DND-41 (cell line): ENCODE data around the gene IGSF9B.

Experiments
- ATAC-seq: fragments of 200-7000 bp; cut with Tn5 transposase; 3 replicates; pipeline ENCODE4 v1.9.1; 2021; ENCODE audit warnings: low read depth; ENCODE audit not compliant: insufficient read depth
- DNase-seq: peaks from one replicate; pipeline ENCODE4 v3.0.0-alpha.2; 2020
- H2AFZ ChIP-seq: 2 replicates; pipeline ENCODE4 v1.6.0; 2012; ENCODE audit warnings: low read depth, low read length
- H3K27ac ChIP-seq: 2 replicates; pipeline ENCODE4 v1.5.1; 2012; ENCODE audit warnings: low read length, inconsistent platforms
- H3K27me3 ChIP-seq: fragments of 200-600 bp; sonication (generic); 2 replicates; pipeline ENCODE4 v1.6.0; 2012; ENCODE audit warnings: low read length, mild to moderate bottlenecking, inconsistent platforms; ENCODE audit not compliant: insufficient read depth, poor library complexity
- H3K36me3 ChIP-seq: 2 replicates; pipeline ENCODE4 v1.5.1; 2012; ENCODE audit warnings: low read length, inconsistent platforms; ENCODE audit not compliant: insufficient read depth
- H3K4me1 ChIP-seq: 2 replicates; pipeline ENCODE4 v1.5.1; 2012; ENCODE audit warnings: mild to moderate bottlenecking, low read length; ENCODE audit not compliant: insufficient read depth
- H3K4me2 ChIP-seq: 2 replicates; pipeline ENCODE4 v1.6.0; 2012; ENCODE audit warnings: mild to moderate bottlenecking, moderate library complexity, low read length, inconsistent platforms; ENCODE audit not compliant: insufficient read depth
- H3K4me3 ChIP-seq, 2 experiments: fragments of 200-600 bp in 1 of 2; shearing (Covaris generic) in 1 of 2; 2 replicates each; pipeline ENCODE4 v1.5.1; 2012 to 2016; ENCODE audit warnings: inconsistent platforms in 2 of 2, low read length in 2 of 2, mild to moderate bottlenecking in 2 of 2, low read depth in 1 of 2, moderate library complexity in 1 of 2
- H3K79me2 ChIP-seq: 2 replicates; pipeline ENCODE4 v1.6.0; 2012; ENCODE audit warnings: low read length, inconsistent platforms; ENCODE audit not compliant: insufficient read depth
- H3K9ac ChIP-seq: 2 replicates; pipeline ENCODE4 v1.6.0; 2012; ENCODE audit warnings: low read depth, mild to moderate bottlenecking, inconsistent platforms, low read length, moderate library complexity
- H3K9me3 ChIP-seq: 2 replicates; pipeline ENCODE4 v1.5.1; 2012; ENCODE audit warnings: low read length, moderate library complexity, mild to moderate bottlenecking, inconsistent platforms; ENCODE audit not compliant: insufficient read depth, severe bottlenecking
- H4K20me1 ChIP-seq: 2 replicates; pipeline ENCODE4 v1.6.0; 2012; ENCODE audit warnings: low read length; ENCODE audit not compliant: insufficient read depth
- EZH2 ChIP-seq: IDR thresholded peaks from 3 replicates; pipeline ENCODE4 v1.6.1; 2012; ENCODE audit warnings: borderline replicate concordance, low read depth, mild to moderate bottlenecking, moderate library complexity, low read length, inconsistent platforms; ENCODE audit not compliant: severe bottlenecking
- TF ChIP-seq, protein P1 (sequence below): IDR thresholded peaks from 2 replicates; pipeline ENCODE4 v1.5.1; 2012; ENCODE audit warnings: borderline replicate concordance, low read length, moderate library complexity, mild to moderate bottlenecking; ENCODE audit not compliant: poor library complexity, severe bottlenecking; ENCODE audit errors: extremely low read depth

IGSF9B gene

DNA sequence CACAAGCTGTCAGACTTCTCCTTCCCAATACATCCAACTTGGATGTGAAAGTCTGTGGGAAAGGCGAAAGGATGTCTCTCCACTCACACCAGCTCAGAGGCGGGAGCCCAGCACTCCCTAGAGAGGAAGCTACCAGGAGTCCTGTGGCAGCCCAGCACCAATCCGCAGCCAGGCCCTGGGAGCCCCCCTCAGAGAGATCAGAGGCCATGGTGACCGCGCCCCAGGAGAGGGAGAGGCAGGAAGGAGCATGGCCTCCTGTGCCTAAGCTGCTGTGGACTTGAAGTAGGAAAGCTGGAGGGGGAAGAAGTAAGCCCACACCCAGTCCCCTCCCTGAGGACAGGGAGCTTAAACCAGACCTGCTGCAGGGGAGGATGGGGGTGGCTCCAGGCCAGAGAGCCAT, 24.4 kb upstream of the IGSF9B start:
- Histone ChIP-seq H3K9ac (no peak overlapping the region), H3K27me3 (peaks cover 17% of the 10 kb centered on the region), H3K4me2 (no peak overlapping the region), H2AFZ (no peak overlapping the region), H3K9me3 (no peaks in the 10 kb centered on the region), H3K79me2 (no peaks in the 10 kb centered on the region), H3K27ac (no peak overlapping the region), H4K20me1 (no peaks in the 10 kb centered on the region), H3K4me3 (no peak overlapping the region), H3K4me1 (no peaks in the 10 kb centered on the region), H3K36me3 (no peaks in the 10 kb centered on the region)
- ATAC-seq (no peak), DNase-seq (no peak)
- TF ChIP-seq EZH2: no peak
- TF ChIP-seq, protein P1, sequence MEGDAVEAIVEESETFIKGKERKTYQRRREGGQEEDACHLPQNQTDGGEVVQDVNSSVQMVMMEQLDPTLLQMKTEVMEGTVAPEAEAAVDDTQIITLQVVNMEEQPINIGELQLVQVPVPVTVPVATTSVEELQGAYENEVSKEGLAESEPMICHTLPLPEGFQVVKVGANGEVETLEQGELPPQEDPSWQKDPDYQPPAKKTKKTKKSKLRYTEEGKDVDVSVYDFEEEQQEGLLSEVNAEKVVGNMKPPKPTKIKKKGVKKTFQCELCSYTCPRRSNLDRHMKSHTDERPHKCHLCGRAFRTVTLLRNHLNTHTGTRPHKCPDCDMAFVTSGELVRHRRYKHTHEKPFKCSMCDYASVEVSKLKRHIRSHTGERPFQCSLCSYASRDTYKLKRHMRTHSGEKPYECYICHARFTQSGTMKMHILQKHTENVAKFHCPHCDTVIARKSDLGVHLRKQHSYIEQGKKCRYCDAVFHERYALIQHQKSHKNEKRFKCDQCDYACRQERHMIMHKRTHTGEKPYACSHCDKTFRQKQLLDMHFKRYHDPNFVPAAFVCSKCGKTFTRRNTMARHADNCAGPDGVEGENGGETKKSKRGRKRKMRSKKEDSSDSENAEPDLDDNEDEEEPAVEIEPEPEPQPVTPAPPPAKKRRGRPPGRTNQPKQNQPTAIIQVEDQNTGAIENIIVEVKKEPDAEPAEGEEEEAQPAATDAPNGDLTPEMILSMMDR: no peak

DNA sequence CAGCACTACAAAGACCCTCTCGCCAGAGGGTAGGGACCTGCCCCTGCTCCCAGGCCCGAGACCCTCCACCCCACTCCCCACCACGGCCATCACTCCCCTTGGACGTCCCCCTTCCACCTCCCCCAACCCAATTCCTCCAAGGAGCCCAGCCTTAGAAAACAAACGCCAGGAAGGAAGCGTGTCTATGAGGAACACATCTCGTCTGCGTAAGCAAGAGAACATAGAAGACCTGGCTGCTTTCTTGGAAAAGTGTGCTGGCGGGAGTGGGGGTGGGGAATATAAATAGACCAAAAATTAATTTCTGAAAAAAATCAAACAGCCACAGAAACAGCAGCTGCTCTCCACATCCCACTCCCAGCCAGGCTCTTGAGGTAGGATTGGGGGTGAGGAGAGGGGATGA, 23.9 kb upstream of the IGSF9B start:
- Histone ChIP-seq H3K4me3 (no peak overlapping the region), H3K27me3 (peaks cover 17% of the 10 kb centered on the region), H3K4me1 (no peaks in the 10 kb centered on the region), H3K36me3 (no peaks in the 10 kb centered on the region), H3K27ac (no peak overlapping the region), H3K9ac (no peak overlapping the region), H2AFZ (no peak overlapping the region), H4K20me1 (no peaks in the 10 kb centered on the region), H3K4me2 (no peak overlapping the region), H3K79me2 (no peaks in the 10 kb centered on the region), H3K9me3 (no peaks in the 10 kb centered on the region)
- DNase-seq (no peak), ATAC-seq (no peak)
- TF ChIP-seq, protein P1: no peak
- no peak for TF ChIP-seq EZH2

DNA sequence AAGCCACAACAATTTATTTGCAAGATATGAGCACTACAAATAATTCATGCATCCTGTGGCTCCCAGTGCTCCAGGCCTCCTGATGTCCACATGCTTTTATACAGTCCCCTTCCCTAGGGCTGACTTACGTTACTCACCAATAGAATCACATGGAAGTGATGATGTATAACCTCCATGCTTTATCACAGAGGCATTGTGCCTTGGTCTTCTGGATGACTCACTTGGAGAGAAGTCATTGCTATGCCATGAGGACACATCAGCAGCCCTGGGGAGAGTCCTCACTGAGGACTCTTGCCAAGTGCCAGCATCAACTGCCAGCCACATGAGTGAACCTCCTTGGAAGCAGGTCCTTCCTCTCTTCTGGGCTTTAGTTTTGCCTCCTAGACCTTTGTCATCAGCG, 22.0 kb upstream of the IGSF9B start:
- no peak for ATAC-seq

More for the DNA sequence above, 22.0 kb upstream of the IGSF9B start:
- H2AFZ ChIP-seq: no peak overlapping the region
- no peak overlapping the region for H3K4me3 ChIP-seq
- no peak overlapping the region for H3K27ac ChIP-seq
- H3K27me3 ChIP-seq: peaks cover 17% of the 10 kb centered on the region
- no peak overlapping the region for H3K4me2 ChIP-seq
- H3K79me2 ChIP-seq: no peaks in the 10 kb centered on the region
- no peaks in the 10 kb centered on the region for H4K20me1 ChIP-seq
- no peak overlapping the region for H3K9ac ChIP-seq
- H3K36me3 ChIP-seq: no peaks in the 10 kb centered on the region
- no peak for DNase-seq
- TF ChIP-seq EZH2: no peak
- TF ChIP-seq, protein P1: no peak
- no peaks in the 10 kb centered on the region for H3K4me1 ChIP-seq
- no peaks in the 10 kb centered on the region for H3K9me3 ChIP-seq
